Natural killer cell (primary cell): ENCODE data around the gene CRAMP1. TPM values are rescaled to one million over a fixed set of nuclear protein-coding genes. Genes with fewer than 3 reads are reported as not detected.
A peak's percentile ranks its signal among the peaks of the same experiment; 100 is the strongest.

Experiments
- ATAC-seq, 3 donors: fragments of 150-1000 bp in 2 of 3; fragments of 200-7000 bp in 1 of 3; cut with Tn5 transposase; 1 replicate in 1 of 3; 2 replicates in 2 of 3; pipeline ENCODE4 v1.10.0; 2021; ENCODE audit warnings: mild to moderate bottlenecking in 2 of 3, moderate library complexity in 2 of 3
- DNase-seq, 2 donors: peaks; one replicate each; pipeline versions ENCODE4 v3.0.0 to v3.0.0-alpha.2; 2013 to 2021; ENCODE audit warnings: mixed read lengths in 1 of 2
- H3K27ac ChIP-seq: one replicate; pipeline ENCODE4 v1.5.1; 2013; ENCODE audit warnings: mild to moderate bottlenecking, low read length
- H3K27me3 ChIP-seq: one replicate; pipeline ENCODE4 v1.6.1; 2013; ENCODE audit warnings: low read length; ENCODE audit not compliant: control insufficient read depth, insufficient read depth
- H3K36me3 ChIP-seq: one replicate; pipeline ENCODE4 v1.6.1; 2013; ENCODE audit warnings: low read length; ENCODE audit not compliant: control insufficient read depth, insufficient read depth
- H3K4me1 ChIP-seq: one replicate; pipeline ENCODE4 v1.6.1; 2013; ENCODE audit warnings: low read length; ENCODE audit not compliant: control insufficient read depth, insufficient read depth
- H3K4me3 ChIP-seq: one replicate; pipeline ENCODE4 v1.5.1; 2013; ENCODE audit warnings: low read length
- H3K9me3 ChIP-seq: one replicate; pipeline ENCODE4 v1.6.1; 2013; ENCODE audit warnings: low read length; ENCODE audit not compliant: control insufficient read depth, insufficient read depth
- H3K27ac Mint-ChIP-seq, 2 donors: one replicate each; pipeline ENCODE4 v1.8.0; 2022; ENCODE audit warnings: mild to moderate bottlenecking in 2 of 2, mixed read lengths in 2 of 2, moderate library complexity in 1 of 2
- H3K27me3 Mint-ChIP-seq, 2 donors: one replicate each; pipeline ENCODE4 v1.8.0; 2022; ENCODE audit warnings: low read depth in 2 of 2, mixed read lengths in 2 of 2
- H3K36me3 Mint-ChIP-seq: one replicate; pipeline ENCODE4 v1.8.0; 2022; ENCODE audit warnings: mixed read lengths
- H3K4me1 Mint-ChIP-seq, 2 donors: one replicate each; pipeline ENCODE4 v1.8.0; 2022; ENCODE audit warnings: mixed read lengths in 2 of 2
- H3K4me3 Mint-ChIP-seq: one replicate; pipeline ENCODE4 v1.8.0; 2022; ENCODE audit warnings: mild to moderate bottlenecking, moderate library complexity, mixed read lengths
- H3K9me3 Mint-ChIP-seq, 2 donors: one replicate each; pipeline ENCODE4 v1.8.0; 2022; ENCODE audit warnings: mixed read lengths in 2 of 2
- WGBS: methylation state at CpG from one replicate; pipeline ENCODE4 v1.1.7; 2013; ENCODE audit warnings: missing lambda C conversion rate; ENCODE audit not compliant: insufficient coverage; 5-methylcytosine and 5-hydroxymethylcytosine counted together
- intact Hi-C: fragments of 100-400 bp; cut with micrococcal nuclease; formaldehyde crosslinking; loops from one replicate; pipeline ENCODE4 v1.14.2; 2022
- total RNA-seq, 4 donors: library from RNA; stranded (reverse); fragments of 120-200 nt in 1 of 4; gene quantifications; one replicate each; pipeline versions ENCODE4 v1.2.3 to v1.2.4, GENCODE V29; 2013 to 2022
- TF ChIP-seq, protein P1 (sequence below): fragments of 200-600 bp; IDR thresholded peaks from one replicate; pipeline ENCODE4 v1.8.0; 2022; ENCODE audit warnings: antibody characterized with exemption

CRAMP1 gene
- total RNA-seq, 3 donors from 2014 or later (not counting 1 experiment from before 2014, with no cell fraction given) = 47.8 to 49.8 (median 49.6) TPM

GRCh38 chr16:1651974-1652312 is 39.8 kb downstream of the CRAMP1 start:
- H3K4me1 ChIP-seq = peaks cover 4% of the 10 kb centered on the region
- Mint-ChIP-seq H3K4me1 (peaks cover 21 to 36% of the 10 kb centered on the region in 2 donors), H3K4me3 (no peak overlapping the region), H3K27me3 (no peaks in the 10 kb centered on the region), H3K27ac (peak overlapping the region in 1 of 2 donors; percentile 89), H3K36me3 (peaks cover 13% of the 10 kb centered on the region), H3K9me3 (no peaks in the 10 kb centered on the region)
- ATAC-seq (no peak), DNase-seq (no peak)
- peaks cover 46% of the 10 kb centered on the region for H3K36me3 ChIP-seq
- H3K4me3 ChIP-seq = no peak overlapping the region
- H3K27me3 ChIP-seq = no peaks in the 10 kb centered on the region
- H3K27ac ChIP-seq = no peak overlapping the region
- intact Hi-C loops = no loop called here
- TF ChIP-seq, protein P1, sequence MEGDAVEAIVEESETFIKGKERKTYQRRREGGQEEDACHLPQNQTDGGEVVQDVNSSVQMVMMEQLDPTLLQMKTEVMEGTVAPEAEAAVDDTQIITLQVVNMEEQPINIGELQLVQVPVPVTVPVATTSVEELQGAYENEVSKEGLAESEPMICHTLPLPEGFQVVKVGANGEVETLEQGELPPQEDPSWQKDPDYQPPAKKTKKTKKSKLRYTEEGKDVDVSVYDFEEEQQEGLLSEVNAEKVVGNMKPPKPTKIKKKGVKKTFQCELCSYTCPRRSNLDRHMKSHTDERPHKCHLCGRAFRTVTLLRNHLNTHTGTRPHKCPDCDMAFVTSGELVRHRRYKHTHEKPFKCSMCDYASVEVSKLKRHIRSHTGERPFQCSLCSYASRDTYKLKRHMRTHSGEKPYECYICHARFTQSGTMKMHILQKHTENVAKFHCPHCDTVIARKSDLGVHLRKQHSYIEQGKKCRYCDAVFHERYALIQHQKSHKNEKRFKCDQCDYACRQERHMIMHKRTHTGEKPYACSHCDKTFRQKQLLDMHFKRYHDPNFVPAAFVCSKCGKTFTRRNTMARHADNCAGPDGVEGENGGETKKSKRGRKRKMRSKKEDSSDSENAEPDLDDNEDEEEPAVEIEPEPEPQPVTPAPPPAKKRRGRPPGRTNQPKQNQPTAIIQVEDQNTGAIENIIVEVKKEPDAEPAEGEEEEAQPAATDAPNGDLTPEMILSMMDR = no peak
- WGBS = 91% methylated on average over 1 of the region's 1 CpG
- no peaks in the 10 kb centered on the region for H3K9me3 ChIP-seq

DNA sequence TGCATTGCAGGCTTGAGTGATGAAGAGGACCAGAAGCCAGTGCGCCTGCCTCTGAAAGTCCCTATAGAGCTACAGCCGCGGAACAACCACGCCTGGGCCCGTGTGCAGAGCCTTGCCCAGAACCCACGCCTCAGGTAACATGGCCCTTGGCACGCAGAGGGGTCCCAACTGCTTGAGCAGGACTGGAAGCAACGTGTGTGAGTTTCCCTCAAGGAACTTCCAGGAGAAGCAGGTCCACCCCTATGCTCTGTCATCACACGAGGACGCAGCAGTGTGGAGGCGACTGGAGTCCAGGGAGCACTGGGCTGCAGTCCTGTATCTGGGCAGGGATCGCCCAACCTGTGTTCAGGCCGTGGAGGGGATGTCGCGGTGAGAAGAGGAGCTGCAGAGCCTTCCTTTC is 40.9 kb downstream of the CRAMP1 start:
- H3K27ac ChIP-seq = no peak overlapping the region
- H3K9me3 ChIP-seq = no peaks in the 10 kb centered on the region
- TF ChIP-seq, protein P1 = no peak
- intact Hi-C loops = no loop called here
- DNase-seq (no peak), ATAC-seq (peak in 1 of 3 donors; percentile 6)
- H3K4me3 ChIP-seq = no peak overlapping the region
- no peaks in the 10 kb centered on the region for H3K27me3 Mint-ChIP-seq
- no peak overlapping the region for H3K27ac Mint-ChIP-seq
- peaks cover 14 to 26% of the 10 kb centered on the region in 2 donors for H3K4me1 Mint-ChIP-seq
- no peaks in the 10 kb centered on the region for H3K4me1 ChIP-seq
- H3K9me3 Mint-ChIP-seq = no peaks in the 10 kb centered on the region
- peaks cover 56% of the 10 kb centered on the region for H3K36me3 ChIP-seq
- 96% methylated on average over 15 of the region's 15 CpGs for WGBS
- no peaks in the 10 kb centered on the region for H3K27me3 ChIP-seq
- H3K36me3 Mint-ChIP-seq = peaks cover 13% of the 10 kb centered on the region
- H3K4me3 Mint-ChIP-seq = no peak overlapping the region

GRCh38 chr16:1654505-1655268 is 42.5 kb downstream of the CRAMP1 start:
- Histone ChIP-seq H3K27me3 (no peaks in the 10 kb centered on the region), H3K4me3 (no peak overlapping the region), H3K9me3 (no peaks in the 10 kb centered on the region), H3K4me1 (no peaks in the 10 kb centered on the region), H3K36me3 (peaks cover 58% of the 10 kb centered on the region), H3K27ac (no peak overlapping the region)
- peak overlapping the region in 1 of 2 donors; percentile 62 for H3K27ac Mint-ChIP-seq
- DNase-seq (no peak), ATAC-seq (no peak)
- H3K9me3 Mint-ChIP-seq = no peaks in the 10 kb centered on the region
- peaks cover 13 to 24% of the 10 kb centered on the region in 2 donors for H3K4me1 Mint-ChIP-seq
- H3K36me3 Mint-ChIP-seq = peaks cover 13% of the 10 kb centered on the region
- intact Hi-C loops = no loop called here
- H3K27me3 Mint-ChIP-seq = no peaks in the 10 kb centered on the region
- TF ChIP-seq, protein P1 = no peak
- H3K4me3 Mint-ChIP-seq = no peak overlapping the region
- WGBS = 85% methylated on average over 32 of the region's 32 CpGs
